ENCODE measurements around the gene DOCK2.
"Not testable (repeated sequence)": the region's sequence is repeated elsewhere in the genome, so short reads cannot be mapped to it uniquely, and the experiment has no call there.

The DOCK2 gene

GRCh38 chr5:169637085-169637548 lies at the start of gene DOCK2:
TSS of gene DOCK2 (plus strand) at chr5:169637275. CDS start at chr5:169637327, 52 bp downstream.
- DNase-seq, result peak; percentile 71

GRCh38 chr5:169590602-169591001 lies 46.5 kb upstream of the DOCK2 start:
- no peak for DNase-seq

- no peak for DNase-seq
These were observed 45.4 kb upstream of the DOCK2 start for GRCh38 chr5:169591636-169592035.

GRCh38 chr5:169592937-169593650 lies 44.0 kb upstream of the DOCK2 start:
- no peak for DNase-seq

DNA sequence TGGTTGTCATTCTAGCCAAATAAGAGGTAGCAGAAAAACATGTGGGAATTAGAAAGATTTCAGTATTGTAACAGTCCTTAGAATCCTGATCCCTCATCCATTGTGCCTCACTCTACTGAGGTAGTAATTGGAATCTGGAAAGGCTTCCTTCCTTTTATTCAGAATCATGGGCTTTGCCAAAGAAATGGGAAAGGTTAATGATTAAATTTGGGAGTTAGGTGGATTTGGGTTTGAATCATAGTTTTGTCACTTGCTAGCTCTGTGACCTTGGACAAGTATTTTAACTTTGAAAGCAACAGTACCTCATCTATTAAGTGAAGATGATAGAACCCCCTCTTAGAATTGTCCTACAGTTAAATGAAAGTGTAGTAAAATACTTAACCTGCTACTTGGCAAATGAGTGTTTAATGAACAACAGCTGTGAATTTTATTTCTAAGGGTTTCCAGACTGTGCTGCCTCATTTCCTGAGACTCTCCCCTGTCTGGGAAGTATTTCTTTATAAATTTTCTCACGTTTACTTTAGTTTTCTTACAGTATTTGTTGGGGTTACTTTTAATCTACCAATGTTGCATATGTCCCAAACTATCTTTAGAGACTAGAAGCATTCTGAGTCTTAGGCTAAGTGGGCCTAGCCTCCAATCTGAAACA lies 41.8 kb upstream of the DOCK2 start:
- no peak for DNase-seq

DNA sequence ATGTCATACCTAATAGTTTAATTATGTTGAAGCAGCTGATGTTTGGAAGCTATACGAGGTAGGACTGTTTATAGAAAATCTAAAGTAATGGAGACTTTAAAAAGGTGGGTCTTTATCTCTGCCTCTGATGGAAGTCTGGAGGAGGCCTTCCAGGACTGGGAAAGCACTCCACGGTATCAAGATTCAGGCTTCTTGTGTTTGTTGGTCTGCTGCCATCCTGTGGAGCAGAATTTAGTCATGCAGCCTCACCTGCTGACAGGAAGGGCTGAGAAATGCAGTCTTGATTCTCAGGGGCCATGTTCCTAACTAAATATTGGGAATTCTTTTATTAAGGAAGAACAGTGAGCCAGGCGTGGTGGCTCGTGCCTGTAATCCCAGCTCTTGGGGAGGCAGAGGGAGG lies 37.6 kb upstream of the DOCK2 start:
- no peak for DNase-seq

DNA sequence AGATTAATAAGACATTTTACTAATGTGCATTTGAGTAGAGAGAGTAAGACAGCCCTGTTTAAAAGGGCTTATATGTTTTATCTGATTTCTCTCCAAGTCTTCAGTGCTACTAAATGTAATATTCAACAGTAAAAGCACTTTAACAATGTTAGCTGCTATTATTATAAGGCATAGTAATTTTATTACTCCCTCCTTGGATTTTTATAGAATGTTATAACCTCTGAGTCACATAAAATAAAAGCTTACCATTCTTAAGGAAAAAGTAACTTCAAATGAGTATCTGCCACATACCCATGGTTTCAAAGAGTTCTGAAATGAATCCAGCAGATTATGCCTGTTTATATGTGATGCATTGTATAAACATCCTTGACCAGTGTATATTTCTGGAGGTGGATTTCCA lies 34.5 kb upstream of the DOCK2 start:
- no peak for DNase-seq

DNA sequence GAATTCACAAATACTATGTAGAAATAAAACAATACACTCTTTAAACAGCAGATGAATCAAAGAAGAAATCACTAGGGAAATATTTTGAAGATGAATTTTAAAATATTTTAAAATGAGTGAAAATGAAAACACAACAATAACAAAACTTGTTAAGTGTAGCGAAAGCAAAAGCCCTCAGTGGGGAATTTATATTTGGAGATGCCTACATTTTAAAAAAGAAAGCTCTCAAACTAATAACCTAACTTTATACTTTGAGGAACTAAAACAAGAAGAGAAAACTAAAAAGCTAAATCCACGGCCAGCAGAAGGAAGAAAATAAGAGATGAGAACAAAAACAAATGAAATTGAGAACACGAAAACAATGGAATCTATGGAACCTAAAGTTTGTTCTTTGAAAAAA lies 30.8 kb upstream of the DOCK2 start:
- no peak for DNase-seq

DNA sequence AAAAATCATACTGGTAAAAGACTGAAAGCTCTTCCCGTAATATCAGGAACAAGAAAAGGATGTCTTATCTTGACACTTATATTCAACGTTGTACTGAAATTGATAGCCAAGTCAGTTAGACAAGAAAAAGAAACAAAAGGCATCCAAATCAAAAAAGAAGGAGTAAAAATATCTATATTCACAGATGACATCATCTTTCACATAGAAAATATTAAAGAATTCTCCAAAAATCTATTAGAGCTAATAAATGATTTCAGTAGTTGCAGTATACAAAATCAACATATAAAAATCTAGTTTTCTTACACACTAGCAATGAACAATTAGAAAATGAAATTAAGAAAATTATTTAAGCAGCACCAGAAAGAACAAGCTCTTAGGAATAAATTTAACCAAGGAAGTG lies 29.2 kb upstream of the DOCK2 start:
- no peak for DNase-seq

GRCh38 chr5:169609716-169610115 lies 27.4 kb upstream of the DOCK2 start:
- no peak for DNase-seq

- no peak for DNase-seq
These were observed 26.5 kb upstream of the DOCK2 start for GRCh38 chr5:169610606-169611005.

DNA sequence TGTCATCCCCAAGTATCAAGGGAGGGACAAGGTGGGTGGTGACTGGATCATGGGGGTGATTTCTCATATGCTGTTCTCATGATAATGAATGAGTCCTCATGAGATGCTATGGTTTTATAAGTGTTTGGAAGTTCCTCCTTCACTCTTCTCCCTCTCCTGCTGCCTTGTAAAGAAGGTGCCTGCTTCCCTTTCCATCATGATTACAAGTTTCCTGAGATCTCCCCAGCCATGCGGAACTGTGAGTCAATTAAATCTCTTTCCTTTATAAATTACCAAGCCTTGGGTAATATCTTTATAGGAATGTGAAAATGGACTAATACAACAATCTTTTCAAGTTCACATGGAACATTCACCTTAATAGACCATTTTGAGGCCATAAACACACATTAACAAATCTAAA lies 21.5 kb upstream of the DOCK2 start:
- no peak for DNase-seq

GRCh38 chr5:169624307-169624706 lies 12.8 kb upstream of the DOCK2 start:
- not testable (repeated sequence) for DNase-seq

DNA sequence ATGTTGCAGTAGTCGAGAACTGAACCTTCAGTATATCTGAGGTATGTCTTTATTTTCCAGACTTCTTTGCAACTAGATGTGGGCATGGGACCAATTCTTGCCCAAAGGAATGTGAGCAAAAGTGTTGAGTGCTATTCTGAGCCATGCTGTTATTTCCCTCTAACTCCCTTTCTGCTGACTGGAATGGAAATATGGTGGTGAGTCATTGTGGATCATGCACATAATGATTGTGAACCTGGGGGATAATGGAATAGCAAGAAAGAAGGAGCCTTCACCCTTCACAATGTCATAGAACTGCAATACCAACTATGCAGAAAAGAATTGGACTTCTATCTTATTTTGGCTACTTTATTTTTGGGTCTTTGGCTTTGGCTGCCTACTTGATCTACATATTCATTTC lies 10.3 kb upstream of the DOCK2 start:
- no peak for DNase-seq

DNA sequence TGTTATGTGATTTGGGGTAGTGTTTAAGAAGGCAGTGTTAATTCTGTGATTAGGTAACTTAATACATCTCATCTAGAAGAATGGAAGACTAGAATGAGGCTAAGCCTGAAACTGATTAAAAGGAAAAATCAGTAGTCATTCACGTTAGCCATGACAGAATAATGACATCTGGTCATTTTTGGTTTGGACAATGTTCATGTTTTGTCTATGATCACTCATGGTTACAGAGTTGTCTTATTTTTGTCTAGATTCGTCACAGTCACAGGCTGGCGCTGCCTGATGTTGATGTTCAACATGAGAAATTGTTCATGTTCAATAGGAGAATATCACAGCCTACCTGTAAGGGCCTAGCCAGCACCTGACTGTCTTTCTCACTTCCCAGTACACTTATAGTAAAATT lies 9.5 kb upstream of the DOCK2 start:
- DNase-seq, result no peak

GRCh38 chr5:169628892-169629291 lies 8.2 kb upstream of the DOCK2 start:
- no peak for DNase-seq

DNA sequence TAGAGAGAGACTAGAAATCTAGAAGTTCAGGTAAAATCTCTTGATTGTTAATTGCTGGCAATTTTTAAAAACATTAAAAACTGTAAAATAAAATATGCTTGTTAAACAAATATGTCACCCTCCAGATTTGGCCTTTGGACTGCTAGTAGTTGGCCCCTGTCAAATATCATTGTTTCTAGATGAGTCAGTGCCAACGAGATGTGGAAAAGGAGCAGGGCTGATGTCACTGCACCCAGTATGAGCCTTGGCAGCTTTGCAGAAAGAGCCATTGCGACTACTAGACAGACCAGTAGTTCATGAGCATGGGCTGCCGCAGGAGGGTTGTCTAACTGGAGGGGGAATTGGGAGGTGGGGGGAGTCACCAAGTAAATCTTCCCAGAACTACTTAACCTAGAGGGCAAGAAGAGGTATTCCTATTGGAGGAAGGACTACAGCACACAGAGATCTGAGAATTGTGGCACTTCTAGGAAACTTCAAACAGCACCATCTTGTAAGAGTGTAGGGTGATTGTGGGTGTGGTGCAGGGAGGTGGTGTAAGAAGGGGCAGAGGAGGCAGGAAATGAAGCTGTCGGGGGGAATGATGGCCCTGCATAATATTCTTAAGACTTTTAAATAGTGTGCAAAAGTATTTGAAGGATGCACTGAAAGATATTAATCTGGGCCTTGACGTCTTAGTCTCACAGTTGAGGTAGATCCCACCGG lies 7.1 kb upstream of the DOCK2 start:
- DNase-seq, result no peak

- DNase-seq, result no peak
These were observed 5.7 kb upstream of the DOCK2 start for GRCh38 chr5:169631360-169631759.

DNA sequence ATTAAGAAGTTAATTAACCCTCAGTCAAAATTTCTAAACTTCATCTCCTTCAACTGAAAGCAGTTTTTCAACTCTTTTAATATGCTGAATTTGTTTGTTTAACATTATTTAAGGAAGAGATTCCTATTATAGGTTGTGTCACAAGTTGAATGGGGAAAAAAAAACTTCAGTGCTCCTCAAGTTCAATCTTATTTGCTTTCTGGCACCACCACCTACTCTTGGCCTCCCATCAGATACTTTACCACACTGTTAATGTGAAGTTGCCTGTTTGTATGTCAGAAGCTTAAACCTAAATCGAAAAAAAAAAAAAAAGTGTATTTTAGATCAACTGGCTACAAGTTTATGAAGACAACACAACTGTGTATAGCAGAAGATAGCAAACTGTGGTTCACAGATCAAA lies 4.1 kb upstream of the DOCK2 start:
- DNase-seq, result no peak

DNA sequence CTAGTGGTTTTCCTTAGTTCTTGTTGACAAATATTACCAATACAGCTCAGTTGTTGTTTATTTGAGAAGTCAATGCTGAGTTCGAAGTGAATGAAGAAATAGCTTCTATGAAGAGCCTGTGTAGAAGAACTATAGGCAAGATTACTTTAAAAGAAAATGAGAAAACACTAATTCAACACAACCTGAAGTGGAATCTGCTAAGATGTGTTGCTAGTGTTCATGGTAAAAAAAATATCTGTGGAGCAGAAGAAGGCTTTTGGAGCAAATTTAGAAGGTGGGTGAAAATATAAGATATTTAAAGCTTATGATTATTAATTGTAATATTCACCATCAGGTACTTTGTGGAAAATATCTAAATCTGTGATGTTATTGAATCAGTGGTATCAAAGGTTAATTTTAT lies 2.5 kb upstream of the DOCK2 start:
- no peak for DNase-seq

GRCh38 chr5:169635936-169636335 lies 1.1 kb upstream of the DOCK2 start:
- DNase-seq, result no peak

GRCh38 chr5:169636477-169637084 lies 494 bp upstream of the DOCK2 start:
- no peak for DNase-seq

- DNase-seq, result peak; percentile 71
These were observed 560 bp downstream of the DOCK2 start for GRCh38 chr5:169637549-169638121.
